ENCODE data around the gene TAS2R10. TPM values are rescaled to one million over a fixed set of nuclear protein-coding genes. Genes with fewer than 3 reads are reported as not detected.

Gene TAS2R10, protein sequence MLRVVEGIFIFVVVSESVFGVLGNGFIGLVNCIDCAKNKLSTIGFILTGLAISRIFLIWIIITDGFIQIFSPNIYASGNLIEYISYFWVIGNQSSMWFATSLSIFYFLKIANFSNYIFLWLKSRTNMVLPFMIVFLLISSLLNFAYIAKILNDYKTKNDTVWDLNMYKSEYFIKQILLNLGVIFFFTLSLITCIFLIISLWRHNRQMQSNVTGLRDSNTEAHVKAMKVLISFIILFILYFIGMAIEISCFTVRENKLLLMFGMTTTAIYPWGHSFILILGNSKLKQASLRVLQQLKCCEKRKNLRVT
- 0.19 TPM in 1 of 5 replicates, not detected in the others for total RNA-seq (2022; extraction: Qiagen RNA extraction; ENCODE audit: low read depth)

GRCh38 chr12:10826258-10826657, at the start of gene TAS2R10:
Gene TAS2R10, minus strand, starts transcription at chr12:10826358. Its CDS starts 89 bp downstream, at chr12:10826269.

GRCh38 chr12:10849425-10849878, 23.3 kb upstream of the TAS2R10 start, which contains the start of gene PRR4:
Gene PRR4, minus strand, starts transcription at chr12:10849475. Its CDS starts 38 bp downstream, at chr12:10849437.

DNA sequence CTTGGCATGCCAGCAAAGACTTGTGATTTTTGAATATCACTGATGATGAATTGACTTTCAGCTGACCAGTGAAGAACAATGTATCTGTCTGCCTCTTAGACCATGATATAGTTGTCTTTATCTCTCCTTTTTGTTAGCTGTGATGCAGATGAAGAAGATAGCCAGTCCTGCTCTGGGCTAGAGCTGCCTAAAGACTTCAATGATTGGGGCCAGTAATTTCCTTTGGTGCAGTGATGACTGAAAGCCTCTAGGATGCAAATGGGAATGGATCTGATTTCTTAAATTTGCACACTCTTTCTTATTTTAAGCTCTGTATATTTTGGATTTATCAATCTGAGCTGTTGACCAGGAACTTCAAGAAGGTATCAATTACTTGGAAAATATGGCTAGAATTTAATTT, 16.1 kb downstream of the TAS2R10 start, which contains the start of gene TAS2R9:
Gene TAS2R9 (minus strand): TSS at position 101 of the 400 bp plus-strand sequence. CDS start 93 bp downstream, at position 8.

GRCh38 chr12:10807186-10807585, 19.0 kb downstream of the TAS2R10 start, which contains the start of gene TAS2R8:
Gene TAS2R8, minus strand, starts transcription at chr12:10807286. Its CDS starts 306 bp downstream, at chr12:10806980.

GRCh38 chr12:10802587-10802986, 23.6 kb downstream of the TAS2R10 start, which contains the start of gene TAS2R7:
Gene TAS2R7, minus strand, starts transcription at chr12:10802627. Its CDS starts 57 bp downstream, at chr12:10802570.

Other genes starting within 250 kb of the TAS2R10 start
- gene MAGOHB, start 212.7 kb downstream of the TAS2R10 start, total RNA-seq (2022; extraction: Qiagen RNA extraction; ENCODE audit: low read depth) = 44.3 to 79.8 TPM (median 49.1 TPM) in 5 replicates
- gene STYK1, start 152.3 kb downstream of the TAS2R10 start, total RNA-seq (2022; extraction: Qiagen RNA extraction; ENCODE audit: low read depth) = 0.14 to 0.53 TPM (median 0.31 TPM) in 5 replicates
- 252 to 314 TPM (median 266 TPM) in 5 replicates for gene YBX3, start 103.0 kb downstream of the TAS2R10 start, total RNA-seq (2022; extraction: Qiagen RNA extraction; ENCODE audit: low read depth)
- gene TAS2R7, start 23.7 kb downstream of the TAS2R10 start, total RNA-seq (2022; extraction: Qiagen RNA extraction; ENCODE audit: low read depth) = not detected in 5 replicates
- gene TAS2R8, start 19.1 kb downstream of the TAS2R10 start, total RNA-seq (2022; extraction: Qiagen RNA extraction; ENCODE audit: low read depth) = not detected in 5 replicates
- gene TAS2R9, start 16.2 kb downstream of the TAS2R10 start, total RNA-seq (2022; extraction: Qiagen RNA extraction; ENCODE audit: low read depth) = not detected in 5 replicates
- gene PRR4, start 23.1 kb upstream of the TAS2R10 start, total RNA-seq (2022; extraction: Qiagen RNA extraction; ENCODE audit: low read depth) = 1.2 to 2.5 TPM (median 1.9 TPM) in 5 replicates
- gene PRH1, start 57.9 kb upstream of the TAS2R10 start, total RNA-seq (2022; extraction: Qiagen RNA extraction; ENCODE audit: low read depth) = 2.2 to 5.4 TPM (median 2.9 TPM) in 5 replicates
- gene TAS2R13, start 83.2 kb upstream of the TAS2R10 start, total RNA-seq (2022; extraction: Qiagen RNA extraction; ENCODE audit: low read depth) = not detected in 5 replicates
- gene PRH2, start 102.9 kb upstream of the TAS2R10 start, total RNA-seq (2022; extraction: Qiagen RNA extraction; ENCODE audit: low read depth) = not detected in 5 replicates
- 0.47 to 0.77 TPM (median 0.56 TPM) in 5 replicates for gene TAS2R14, start 112.9 kb upstream of the TAS2R10 start, total RNA-seq (2022; extraction: Qiagen RNA extraction; ENCODE audit: low read depth)
- not detected in 5 replicates for gene TAS2R50, start 160.6 kb upstream of the TAS2R10 start, total RNA-seq (2022; extraction: Qiagen RNA extraction; ENCODE audit: low read depth)
- 0.13 to 0.30 TPM (median 0.18 TPM) in 4 of 5 replicates, not detected in the other for gene TAS2R20, start 171.9 kb upstream of the TAS2R10 start, total RNA-seq (2022; extraction: Qiagen RNA extraction; ENCODE audit: low read depth)
- 0.19 TPM in 1 of 5 replicates, not detected in the others for gene TAS2R19, start 196.3 kb upstream of the TAS2R10 start, total RNA-seq (2022; extraction: Qiagen RNA extraction; ENCODE audit: low read depth)
- gene TAS2R31, start 205.0 kb upstream of the TAS2R10 start, total RNA-seq (2022; extraction: Qiagen RNA extraction; ENCODE audit: low read depth) = 0.33 TPM in 1 of 5 replicates, not detected in the others
- gene TAS2R46, start 235.9 kb upstream of the TAS2R10 start, total RNA-seq (2022; extraction: Qiagen RNA extraction; ENCODE audit: low read depth) = not detected in 5 replicates

Data from A549 treated with ZK216348 at 1 μM for 4 hours (cell line).